Measurements from ENCODE around the gene SCARF2.
"Not testable (repeated sequence)": the region's sequence is repeated elsewhere in the genome, so short reads cannot be mapped to it uniquely, and the experiment has no call there.

The SCARF2 gene

DNA sequence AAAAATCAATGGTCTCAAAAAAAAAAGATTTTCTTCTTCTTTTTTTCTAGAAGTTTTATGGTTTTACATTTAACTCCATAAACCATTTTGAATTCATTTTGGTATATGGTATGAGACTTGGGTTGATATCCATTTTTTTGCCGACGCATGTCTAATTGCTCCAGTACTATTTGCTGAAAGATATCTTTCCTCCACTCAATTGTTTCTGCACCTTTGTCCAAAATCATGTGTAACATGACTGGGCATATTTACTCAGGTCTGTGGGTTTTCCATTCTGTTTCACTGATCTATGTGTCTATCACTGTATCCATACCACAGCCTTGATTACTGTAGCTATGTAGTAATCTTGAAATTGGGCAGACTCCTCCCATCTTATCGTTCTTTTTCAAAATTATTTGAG is 15.6 kb upstream of the SCARF2 start:
- H3K4me3 Mint-ChIP-seq = no peak overlapping the region
- peaks cover 11% of the 10 kb centered on the region for H3K4me1 Mint-ChIP-seq (ENCODE audit: low read depth)
- peaks cover 7% of the 10 kb centered on the region for H3K36me3 Mint-ChIP-seq

DNA sequence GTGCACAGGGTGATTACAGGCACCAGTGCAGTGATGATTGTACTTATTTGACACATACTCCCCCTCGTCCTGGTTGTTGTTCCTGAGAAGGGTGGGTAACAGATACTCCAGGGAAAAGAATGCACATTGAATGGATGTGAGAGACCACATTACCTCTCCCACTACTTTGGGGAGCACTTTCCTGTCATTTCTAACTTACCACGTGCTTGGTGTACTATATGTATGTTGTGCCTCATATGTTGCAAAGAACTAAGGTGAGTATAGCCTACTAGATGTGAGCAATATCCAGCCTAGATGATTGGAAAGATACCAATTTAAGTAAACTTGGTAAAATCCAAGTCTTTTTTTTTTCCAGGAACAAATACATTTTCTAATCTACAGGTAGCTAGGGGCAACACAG is 14.3 kb upstream of the SCARF2 start:
- Mint-ChIP-seq H3K27me3 (no peaks in the 10 kb centered on the region), H3K9me3 (ENCODE audit: low read depth) (no peaks in the 10 kb centered on the region), H3K4me3 (no peak overlapping the region), H3K27ac (no peak overlapping the region), H3K36me3 (peaks cover 7% of the 10 kb centered on the region), H3K4me1 (ENCODE audit: low read depth) (peaks cover 11% of the 10 kb centered on the region)

More for the DNA sequence above, 15.6 kb upstream of the SCARF2 start:
- no peaks in the 10 kb centered on the region for H3K27me3 Mint-ChIP-seq
- no peaks in the 10 kb centered on the region for H3K9me3 Mint-ChIP-seq (ENCODE audit: low read depth)
- no peak overlapping the region for H3K27ac Mint-ChIP-seq

DNA sequence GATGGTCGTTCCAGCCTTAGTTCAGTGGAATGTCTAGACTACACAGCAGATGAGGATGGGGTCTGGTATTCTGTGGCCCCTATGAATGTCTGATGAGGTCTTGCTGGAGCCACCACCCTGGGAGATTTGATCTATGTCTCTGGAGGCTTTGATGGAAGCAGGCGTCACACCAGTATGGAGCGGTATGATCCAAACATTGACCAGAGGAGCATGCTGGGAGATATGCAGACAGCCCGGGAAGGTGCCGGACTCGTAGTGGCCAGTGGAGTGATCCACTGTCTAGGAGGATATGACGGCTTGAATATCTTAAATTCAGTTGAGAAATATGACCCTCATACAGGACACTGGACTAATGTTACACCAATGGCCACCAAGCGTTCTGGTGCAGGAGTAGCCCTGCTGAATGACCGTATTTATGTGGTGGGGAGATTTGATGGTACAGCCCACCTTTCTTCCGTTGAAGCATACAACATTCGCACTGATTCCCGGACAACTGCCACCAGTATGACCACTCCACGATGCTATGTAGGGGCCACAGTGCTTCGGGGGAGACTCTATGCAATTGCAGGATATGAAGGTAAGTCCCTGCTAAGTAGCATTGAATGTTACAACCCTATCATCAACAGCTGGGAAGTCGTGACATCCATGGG is 13.6 kb upstream of the SCARF2 start:
- not testable (repeated sequence) for H3K36me3 Mint-ChIP-seq; H3K27ac Mint-ChIP-seq; H3K4me3 Mint-ChIP-seq; H3K27me3 Mint-ChIP-seq; H3K4me1 Mint-ChIP-seq (ENCODE audit: low read depth); H3K9me3 Mint-ChIP-seq (ENCODE audit: low read depth)

DNA sequence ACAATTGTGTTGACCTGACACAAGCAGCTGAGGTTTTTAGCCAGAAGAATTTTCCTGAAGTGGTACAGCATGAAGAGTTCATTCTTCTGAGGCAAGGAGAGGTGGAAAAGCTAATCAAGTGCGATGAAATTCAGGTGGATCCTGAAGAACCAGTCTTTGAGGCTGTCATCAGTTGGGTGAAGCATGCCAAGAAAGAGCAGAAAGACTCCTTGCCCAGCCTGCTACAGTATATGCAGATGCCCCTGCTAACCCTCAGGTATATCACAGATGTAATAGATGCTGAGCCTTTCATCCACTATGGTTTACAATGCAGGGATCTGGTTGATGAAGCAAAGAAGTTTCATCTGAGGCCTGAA is 12.9 kb upstream of the SCARF2 start:
- Mint-ChIP-seq H3K4me3 (no peak overlapping the region), H3K36me3 (peaks cover 7% of the 10 kb centered on the region), H3K9me3 (ENCODE audit: low read depth) (no peaks in the 10 kb centered on the region), H3K27ac (no peak overlapping the region), H3K4me1 (ENCODE audit: low read depth) (no peaks in the 10 kb centered on the region), H3K27me3 (no peaks in the 10 kb centered on the region)

DNA sequence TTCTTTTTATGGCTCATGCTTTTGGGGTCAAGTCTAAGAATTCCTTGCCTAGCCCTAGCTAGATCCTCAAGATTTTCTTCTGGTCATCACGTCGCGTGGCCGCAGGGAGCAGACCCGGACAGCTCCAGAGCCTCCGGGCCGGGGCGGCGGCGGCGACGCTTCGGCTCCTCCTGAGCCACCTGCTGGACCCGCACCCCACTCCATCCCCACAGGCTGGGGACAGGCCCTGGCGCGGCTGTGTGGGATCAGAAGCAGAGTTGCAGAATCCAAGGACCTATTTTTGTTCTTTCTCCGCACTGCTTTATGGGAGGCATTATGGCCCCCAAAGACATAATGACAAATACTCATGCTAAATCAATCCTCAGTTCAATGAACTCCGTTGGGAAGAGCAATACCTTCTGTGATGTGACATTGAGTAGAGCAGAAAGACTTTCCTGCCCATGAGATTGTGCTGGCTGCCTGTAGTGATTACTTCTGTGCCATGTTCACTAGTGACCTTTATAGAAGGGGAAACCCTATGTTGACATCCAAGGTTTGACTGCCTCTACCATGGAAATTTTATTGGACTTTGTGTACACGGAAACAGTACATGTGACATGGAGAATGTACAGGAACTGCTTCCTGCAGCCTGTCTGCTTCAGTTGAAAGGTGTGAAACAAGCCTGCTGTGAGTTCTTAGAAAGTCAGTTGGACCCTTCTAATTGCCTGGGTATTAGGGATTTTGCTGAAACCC is 12.4 kb upstream of the SCARF2 start:
- Mint-ChIP-seq H3K9me3 (ENCODE audit: low read depth) (no peaks in the 10 kb centered on the region), H3K27me3 (no peaks in the 10 kb centered on the region), H3K4me3 (no peak overlapping the region), H3K27ac (no peak overlapping the region), H3K4me1 (ENCODE audit: low read depth) (no peaks in the 10 kb centered on the region), H3K36me3 (peaks cover 5% of the 10 kb centered on the region)

DNA sequence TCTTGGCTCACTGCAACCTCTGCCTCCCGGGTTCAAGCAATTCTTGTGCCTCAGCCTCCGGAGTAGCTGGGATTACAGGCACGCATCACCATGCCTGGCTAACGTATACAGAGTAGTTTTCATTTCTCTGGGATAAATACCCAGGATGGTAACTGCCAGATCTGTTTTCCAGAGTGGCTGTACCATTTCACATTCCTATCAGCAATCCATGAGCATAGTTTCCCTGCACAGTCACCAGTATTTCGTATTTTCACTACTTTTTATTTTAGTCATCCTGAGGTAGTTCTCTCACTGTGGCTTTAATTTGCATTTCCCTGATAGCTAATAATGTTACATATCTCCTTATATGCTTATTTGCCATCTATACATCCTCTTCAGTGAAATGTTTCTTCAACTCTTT is 11.0 kb upstream of the SCARF2 start:
- H3K4me3 Mint-ChIP-seq = no peak overlapping the region
- no peaks in the 10 kb centered on the region for H3K9me3 Mint-ChIP-seq (ENCODE audit: low read depth)
- peaks cover 6% of the 10 kb centered on the region for H3K36me3 Mint-ChIP-seq
- H3K4me1 Mint-ChIP-seq (ENCODE audit: low read depth) = no peaks in the 10 kb centered on the region
- H3K27me3 Mint-ChIP-seq = no peaks in the 10 kb centered on the region
- H3K27ac Mint-ChIP-seq = no peak overlapping the region

DNA sequence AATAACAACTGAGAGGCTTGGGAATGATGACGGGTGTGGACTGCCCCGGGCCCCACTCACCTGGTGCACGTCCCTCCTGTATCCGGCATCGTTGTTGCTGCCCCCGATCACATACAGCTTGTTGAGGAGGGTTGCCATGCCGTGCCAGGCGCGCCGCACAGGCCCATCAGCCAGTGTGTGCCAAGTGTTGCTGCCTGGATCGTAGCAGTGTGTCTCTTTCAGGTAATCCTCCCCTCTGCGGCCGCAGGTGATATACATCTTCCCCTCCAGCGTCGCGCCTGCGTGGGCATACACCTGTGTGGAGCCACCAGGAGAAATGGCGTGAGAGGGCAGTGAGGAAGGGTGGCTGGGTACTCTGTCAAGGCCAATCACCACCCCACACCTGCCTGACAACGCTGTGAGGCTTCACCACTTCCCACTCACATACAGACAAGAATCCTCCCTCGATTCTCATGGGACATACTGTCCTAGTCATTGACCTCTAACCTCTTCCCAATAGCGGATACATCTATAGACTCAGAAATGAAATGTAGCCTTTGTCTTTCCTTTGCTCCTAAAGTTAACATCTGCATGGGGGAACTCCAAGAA is 8.9 kb upstream of the SCARF2 start:
- no peaks in the 10 kb centered on the region for H3K27me3 Mint-ChIP-seq
- H3K4me3 Mint-ChIP-seq = no peak overlapping the region
- H3K27ac Mint-ChIP-seq = no peak overlapping the region
- H3K9me3 Mint-ChIP-seq (ENCODE audit: low read depth) = no peaks in the 10 kb centered on the region
- H3K36me3 Mint-ChIP-seq = peaks cover 10% of the 10 kb centered on the region
- no peaks in the 10 kb centered on the region for H3K4me1 Mint-ChIP-seq (ENCODE audit: low read depth)

DNA sequence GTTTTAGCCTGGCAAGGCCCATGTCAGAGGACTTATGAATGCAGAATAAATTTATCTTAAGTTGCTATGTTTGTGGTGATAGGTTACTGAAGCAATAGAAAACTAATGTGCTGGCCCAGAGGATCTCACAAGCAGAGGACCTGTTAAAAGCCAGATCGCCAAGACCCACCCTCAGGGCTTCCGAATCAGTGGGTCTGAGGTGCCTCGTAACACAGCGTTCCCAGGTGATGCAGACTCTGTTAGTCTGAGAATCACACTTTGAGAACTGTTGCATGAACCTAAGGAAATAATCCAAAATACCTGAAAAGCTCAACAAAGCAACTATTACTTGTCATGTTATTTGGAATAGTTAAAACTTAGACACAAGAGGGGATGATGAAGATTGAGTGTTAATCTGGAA is 6.7 kb upstream of the SCARF2 start:
- Mint-ChIP-seq H3K36me3 (peaks cover 6% of the 10 kb centered on the region), H3K27me3 (no peaks in the 10 kb centered on the region), H3K27ac (no peak overlapping the region), H3K4me1 (ENCODE audit: low read depth) (no peaks in the 10 kb centered on the region), H3K4me3 (no peak overlapping the region), H3K9me3 (ENCODE audit: low read depth) (no peaks in the 10 kb centered on the region)

DNA sequence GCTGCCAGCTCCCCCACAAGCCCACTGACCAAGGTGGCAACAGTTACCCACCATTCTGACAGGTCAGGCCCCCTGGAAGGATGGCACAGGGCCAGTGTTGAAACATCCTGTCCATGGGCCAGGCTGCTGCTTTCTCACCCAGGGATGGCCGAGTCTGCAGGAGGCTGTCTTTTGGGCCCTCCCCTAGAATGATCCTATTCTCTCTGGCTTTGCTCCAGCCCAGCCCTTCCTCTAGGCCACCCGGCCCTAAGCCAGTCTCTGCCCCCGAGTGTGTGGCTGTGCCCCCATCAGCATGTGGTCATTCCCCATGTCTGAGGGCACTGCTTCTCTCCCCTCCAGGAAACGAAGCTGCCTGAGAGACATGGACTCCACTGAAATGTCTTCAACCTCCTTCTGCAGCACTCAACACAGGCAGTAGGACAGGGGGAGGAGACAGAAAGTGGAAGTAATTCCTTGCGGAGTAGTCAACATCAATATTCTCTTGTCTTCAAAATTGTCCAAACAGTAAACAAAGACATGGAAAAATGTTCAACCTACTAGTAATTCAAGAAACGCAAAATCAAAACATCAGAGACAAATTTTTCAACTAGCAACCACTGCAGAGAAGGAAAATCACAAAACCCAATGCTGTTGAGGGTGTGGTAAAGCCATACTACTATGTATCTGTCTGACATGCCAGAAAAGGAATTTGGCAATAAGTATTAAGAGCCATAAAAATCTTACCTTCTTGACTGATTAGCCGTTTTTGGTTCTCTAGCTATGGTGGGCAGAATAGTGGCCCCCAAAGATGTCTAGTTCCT is 5.1 kb upstream of the SCARF2 start:
- no peaks in the 10 kb centered on the region for H3K27me3 Mint-ChIP-seq
- no peaks in the 10 kb centered on the region for H3K9me3 Mint-ChIP-seq (ENCODE audit: low read depth)
- H3K36me3 Mint-ChIP-seq = peaks cover 6% of the 10 kb centered on the region
- H3K27ac Mint-ChIP-seq = no peak overlapping the region
- no peak overlapping the region for H3K4me3 Mint-ChIP-seq
- peaks cover 3% of the 10 kb centered on the region for H3K4me1 Mint-ChIP-seq (ENCODE audit: low read depth)

DNA sequence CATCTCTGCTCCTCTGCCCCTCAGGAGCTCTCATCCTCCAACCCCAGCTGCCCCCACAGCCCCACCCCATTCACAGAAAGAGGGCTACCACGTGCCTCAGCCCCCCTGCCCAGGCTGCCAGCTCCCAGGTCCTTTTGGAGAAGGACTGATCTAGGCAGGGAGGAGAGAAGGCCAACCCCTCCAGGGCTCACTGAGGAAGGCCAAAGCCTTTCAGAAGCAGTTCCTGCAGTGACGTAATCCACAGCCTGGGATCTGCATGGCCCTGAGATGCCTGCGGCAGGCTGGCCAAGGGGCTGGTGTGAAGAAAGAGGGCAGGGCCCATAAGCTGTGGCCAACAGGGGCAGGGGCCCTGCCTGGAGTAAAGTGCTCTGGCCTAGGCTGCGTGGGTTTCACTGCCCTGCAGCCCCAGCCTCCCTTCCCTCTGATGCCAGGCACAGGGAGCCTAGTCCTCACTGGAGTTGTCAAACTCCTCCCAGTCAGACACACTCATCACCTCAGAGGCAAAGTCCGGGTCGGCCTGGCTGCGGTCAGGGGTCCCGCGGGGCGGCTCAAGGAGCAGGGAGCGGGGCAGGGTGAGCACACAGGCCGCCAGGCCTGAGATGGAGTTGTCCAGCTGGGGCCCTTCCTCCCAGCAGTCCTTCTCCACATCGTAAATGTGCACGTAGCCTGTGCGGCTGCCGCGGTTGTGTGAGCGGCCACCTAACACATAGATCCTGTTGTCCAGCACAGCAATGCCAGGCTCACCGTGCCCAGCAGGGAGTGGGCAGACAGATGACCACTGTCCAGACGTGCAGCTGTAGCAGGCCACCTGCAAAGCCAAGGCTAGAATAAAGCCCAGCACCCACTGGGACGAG is 4.2 kb upstream of the SCARF2 start:
- peaks cover 7% of the 10 kb centered on the region for H3K4me1 Mint-ChIP-seq (ENCODE audit: low read depth)

DNA sequence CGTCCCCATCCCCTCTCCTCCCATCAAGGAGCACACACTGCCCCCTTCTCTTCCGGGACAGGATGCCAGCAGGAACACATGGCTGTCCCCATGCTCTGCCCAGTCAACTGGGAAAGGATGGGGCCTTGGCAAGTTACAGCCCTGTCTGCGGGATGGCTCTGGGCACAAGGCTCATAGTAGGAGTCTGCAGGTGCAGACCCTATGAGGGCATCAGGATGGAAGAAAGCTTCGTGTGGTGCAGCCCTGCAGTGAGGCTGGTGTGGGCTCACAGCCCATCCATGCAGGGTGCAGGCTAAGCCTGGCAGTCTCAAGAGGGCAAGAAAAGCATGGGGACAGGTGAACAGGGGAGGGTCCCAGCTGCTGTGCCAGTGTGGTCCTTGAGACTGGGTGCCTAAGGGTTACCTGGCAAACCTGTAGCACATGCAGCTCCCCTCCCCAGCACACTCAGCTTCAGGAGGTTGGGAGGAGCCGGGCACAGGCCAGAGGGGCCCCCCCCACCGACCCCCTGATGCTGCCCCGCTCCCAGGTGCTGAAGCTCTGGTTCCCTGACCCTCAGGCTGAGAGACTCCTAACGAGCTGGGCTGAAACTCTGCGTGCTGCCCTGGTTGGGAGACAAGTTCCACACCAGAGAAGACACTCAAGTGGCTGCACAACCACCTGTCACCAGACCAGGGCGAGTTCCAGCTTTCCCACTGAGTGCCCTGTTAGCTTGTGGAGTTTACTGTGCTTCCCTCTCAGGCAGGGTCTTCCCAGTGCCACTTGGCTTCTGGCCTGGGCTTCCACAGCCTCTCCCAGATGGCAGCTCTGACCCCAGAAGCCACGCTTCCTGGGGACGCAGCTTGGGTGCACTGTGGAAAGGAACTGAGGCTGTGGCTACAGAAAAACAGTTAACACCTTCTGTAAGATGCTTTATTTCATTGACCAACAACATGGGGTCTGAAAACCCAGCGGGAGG is 3.3 kb upstream of the SCARF2 start:
- Mint-ChIP-seq H3K27me3 (peaks cover 4% of the 10 kb centered on the region), H3K27ac (no peak overlapping the region), H3K4me1 (ENCODE audit: low read depth) (peaks cover 11% of the 10 kb centered on the region), H3K4me3 (no peak overlapping the region), H3K36me3 (peaks cover 6% of the 10 kb centered on the region), H3K9me3 (ENCODE audit: low read depth) (no peaks in the 10 kb centered on the region)

More for the DNA sequence above, 4.2 kb upstream of the SCARF2 start:
- Mint-ChIP-seq H3K27me3 (peaks cover 4% of the 10 kb centered on the region), H3K27ac (no peak overlapping the region), H3K36me3 (peaks cover 6% of the 10 kb centered on the region), H3K9me3 (ENCODE audit: low read depth) (no peaks in the 10 kb centered on the region), H3K4me3 (no peak overlapping the region)

DNA sequence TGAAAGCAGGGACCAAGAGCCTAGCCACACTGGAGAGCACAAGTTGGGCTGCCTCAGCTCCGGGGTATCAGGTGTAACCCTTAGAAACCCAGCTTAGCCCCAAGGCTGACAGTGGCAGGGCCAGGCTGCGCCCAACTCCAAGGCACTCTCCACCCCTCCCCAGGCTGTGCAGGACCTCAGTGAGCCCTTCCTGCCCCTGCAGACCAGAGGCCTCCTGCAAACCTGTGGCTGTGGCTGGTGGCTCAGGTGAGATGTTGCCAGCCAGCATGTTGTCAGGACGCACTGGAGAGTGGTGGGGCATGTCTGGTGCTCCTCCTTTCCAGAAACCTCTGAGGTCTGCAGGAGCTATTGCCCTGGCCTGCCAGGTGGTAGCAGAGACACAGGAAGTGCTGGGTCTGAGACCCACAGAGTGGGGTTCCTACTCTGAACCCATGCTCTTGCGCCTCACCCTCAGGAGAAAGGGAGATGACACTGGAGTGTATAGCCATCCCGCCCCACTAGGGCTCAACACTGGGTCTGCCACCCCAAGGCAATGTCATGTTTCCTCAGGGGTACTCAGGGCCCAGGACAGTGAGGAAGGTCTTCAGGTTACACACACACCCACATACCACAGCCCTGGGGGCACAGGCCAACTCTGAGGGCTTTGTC is 2.4 kb upstream of the SCARF2 start:
- H3K4me1 Mint-ChIP-seq (ENCODE audit: low read depth) = peaks cover 13% of the 10 kb centered on the region
- H3K36me3 Mint-ChIP-seq = peaks cover 6% of the 10 kb centered on the region
- no peaks in the 10 kb centered on the region for H3K9me3 Mint-ChIP-seq (ENCODE audit: low read depth)
- no peak overlapping the region for H3K4me3 Mint-ChIP-seq
- peaks cover 13% of the 10 kb centered on the region for H3K27me3 Mint-ChIP-seq
- no peak overlapping the region for H3K27ac Mint-ChIP-seq

DNA sequence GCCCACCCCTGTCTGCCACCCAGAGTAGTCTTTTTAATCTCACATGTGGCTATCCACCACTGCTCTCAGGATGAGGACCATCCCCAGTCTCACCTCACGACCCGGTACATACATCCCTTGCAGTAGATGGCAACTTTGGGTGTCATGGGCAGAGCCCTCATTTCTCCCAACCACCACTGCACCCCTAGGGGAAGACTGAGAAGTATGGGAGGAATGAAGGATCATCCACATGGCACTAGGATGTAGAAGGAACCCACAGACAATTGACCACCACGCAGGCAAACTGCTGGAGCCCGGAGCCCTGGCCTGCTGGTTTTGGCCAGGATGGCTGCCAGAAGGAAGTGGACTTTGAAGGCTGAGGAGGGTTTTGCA is 1.9 kb upstream of the SCARF2 start:
- no peak overlapping the region for H3K4me3 Mint-ChIP-seq
- H3K9me3 Mint-ChIP-seq (ENCODE audit: low read depth) = no peaks in the 10 kb centered on the region
- H3K4me1 Mint-ChIP-seq (ENCODE audit: low read depth) = peaks cover 13% of the 10 kb centered on the region
- H3K36me3 Mint-ChIP-seq = peaks cover 6% of the 10 kb centered on the region
- H3K27me3 Mint-ChIP-seq = peaks cover 17% of the 10 kb centered on the region
- no peak overlapping the region for H3K27ac Mint-ChIP-seq
